Prostate gland (tissue), 2 donors: ENCODE measurements around the gene IRGQ. TPM values are rescaled to one million over a fixed set of nuclear protein-coding genes. Genes with fewer than 3 reads are reported as not detected.

Source experiments
- DNase-seq: peaks from one replicate; pipeline ENCODE4 v3.0.0-alpha.2; 2019; ENCODE audit warnings: low spot score
- H3K27ac ChIP-seq, 2 donors: fragments of 200-600 bp; sonication (generic); 2 replicates each; pipeline ENCODE4 v1.5.1; 2017 to 2019
- H3K27me3 ChIP-seq: fragments of 200-600 bp; sonication (generic); replicated peaks from 2 replicates; pipeline ENCODE4 v1.5.1; 2019; ENCODE audit not compliant: insufficient read depth
- H3K36me3 ChIP-seq, 2 donors: fragments of 200-600 bp; sonication (generic); 1 replicate in 1 of 2; 2 replicates in 1 of 2; pipeline versions ENCODE4 v1.5.1 to v1.8.1; 2017 to 2019
- H3K4me1 ChIP-seq: fragments of 200-600 bp; sonication (generic); replicated peaks from 2 replicates; pipeline ENCODE4 v1.5.1; 2019
- H3K4me3 ChIP-seq, 2 donors: fragments of 200-600 bp; sonication (generic); 2 replicates each; pipeline ENCODE4 v1.5.1; 2017 to 2019
- H3K9me3 ChIP-seq: fragments of 200-600 bp; sonication (generic); 2 replicates; pipeline ENCODE4 v1.5.1; 2017
- CTCF ChIP-seq, 4 experiments: fragments of 200-600 bp in 2 of 4; fragments of 450-650 bp in 2 of 4; sonication (generic) in 2 of 4; IDR thresholded peaks; 1 replicate in 3 of 4; 2 replicates in 1 of 4; pipeline ENCODE4 v1.5.1; 2016 to 2019; ENCODE audit warnings: antibody characterized with exemption in 4 of 4, mild to moderate bottlenecking in 2 of 4, moderate library complexity in 2 of 4
- POLR2A ChIP-seq: fragments of 450-650 bp; IDR thresholded peaks from one replicate; pipeline ENCODE4 v1.6.1; 2016; ENCODE audit warnings: antibody characterized with exemption, mild to moderate bottlenecking
- POLR2AphosphoS5 ChIP-seq: sonication (generic); formaldehyde crosslinking; IDR thresholded peaks from one replicate; pipeline ENCODE4 v1.6.1; 2017; ENCODE audit warnings: antibody characterized with exemption
- WGBS: methylation state at CpG from one replicate; pipeline ENCODE4 v1.1.5; 2018; 5-methylcytosine and 5-hydroxymethylcytosine counted together
- intact Hi-C: fragments of 100-400 bp; cut with DNase I; formaldehyde crosslinking; loops from one replicate; pipeline ENCODE4 v1.14.2; 2022
- total RNA-seq, 2 donors: library from RNA; depleted of rRNA; stranded (reverse); fragments of >200 nt; gene quantifications; one replicate each; pipeline ENCODE4 v1.1.0, GENCODE V29; 2016

IRGQ gene
- total RNA-seq, 2 donors from 2014 or later = 28.3 to 30.4 TPM

- under 1% methylated on average over 64 of the region's 81 CpGs for WGBS
- intact Hi-C loops = no loop called here
- no peaks in the 10 kb centered on the region for H3K27me3 ChIP-seq
Measured at GRCh38 chr19:43619262-43620060, 23.5 kb upstream of the IRGQ start, which contains the start of gene ZNF428. TSS of gene ZNF428 (minus strand) at chr19:43619629. CDS start at chr19:43614304, 5,325 bp downstream.

GRCh38 chr19:43618921-43619261 is 23.0 kb upstream of the IRGQ start:
- no peaks in the 10 kb centered on the region for H3K27me3 ChIP-seq
- no peak for DNase-seq
- peak overlapping the region; percentile 91 for H3K27ac ChIP-seq
- WGBS = 0% methylated on average over 14 of the region's 14 CpGs
- H3K4me1 ChIP-seq = no peaks in the 10 kb centered on the region
- no peaks in the 10 kb centered on the region for H3K9me3 ChIP-seq
- H3K36me3 ChIP-seq = no peaks in the 10 kb centered on the region
- peak overlapping the region; percentile 68 to 73 for H3K4me3 ChIP-seq
- TF ChIP-seq POLR2A = no peak
- no peak for TF ChIP-seq CTCF (IDR thresholded peaks at IDR 0.05)
- TF ChIP-seq POLR2AphosphoS5 = no peak
- intact Hi-C loops = no loop called here

More at GRCh38 chr19:43619262-43620060, 23.5 kb upstream of the IRGQ start, which contains the start of gene ZNF428:
- Histone ChIP-seq H3K4me1 (no peaks in the 10 kb centered on the region), H3K9me3 (no peaks in the 10 kb centered on the region), H3K36me3 (no peaks in the 10 kb centered on the region), H3K27ac (peak within 1 kb of the TSS; percentile 91), H3K4me3 (peak within 1 kb of the TSS; percentile 68 to 73)
- DNase-seq = peak; percentile 83
- TF ChIP-seq CTCF (IDR thresholded peaks at IDR 0.05) (peak in 1 of 4 experiments; percentile 18), POLR2AphosphoS5 (peak; percentile 65), POLR2A (peak; percentile 65)

GRCh38 chr19:43616954-43617353 is 21.0 kb upstream of the IRGQ start:
- Histone ChIP-seq H3K27me3 (no peaks in the 10 kb centered on the region), H3K9me3 (no peaks in the 10 kb centered on the region), H3K4me1 (no peaks in the 10 kb centered on the region), H3K36me3 (no peaks in the 10 kb centered on the region), H3K27ac (no peak overlapping the region), H3K4me3 (no peak overlapping the region)
- intact Hi-C loops = no loop called here
- 90% methylated on average over 6 of the region's 6 CpGs for WGBS
- TF ChIP-seq CTCF (IDR thresholded peaks at IDR 0.05) = no peak
- TF ChIP-seq POLR2A = no peak
- no peak for TF ChIP-seq POLR2AphosphoS5
- no peak for DNase-seq

GRCh38 chr19:43616306-43616705 is 20.4 kb upstream of the IRGQ start:
- 92% methylated on average over 1 of the region's 1 CpG for WGBS
- Histone ChIP-seq H3K27ac (no peak overlapping the region), H3K27me3 (no peaks in the 10 kb centered on the region), H3K36me3 (no peaks in the 10 kb centered on the region), H3K4me3 (no peak overlapping the region), H3K9me3 (no peaks in the 10 kb centered on the region), H3K4me1 (no peaks in the 10 kb centered on the region)
- TF ChIP-seq POLR2AphosphoS5 (no peak), POLR2A (no peak), CTCF (IDR thresholded peaks at IDR 0.05) (no peak)
- intact Hi-C loops = no loop called here
- DNase-seq = no peak

- WGBS = over 99% methylated on average over 12 of the region's 12 CpGs
- Histone ChIP-seq H3K4me1 (no peaks in the 10 kb centered on the region), H3K27ac (no peak overlapping the region), H3K4me3 (no peak overlapping the region), H3K27me3 (no peaks in the 10 kb centered on the region), H3K36me3 (no peaks in the 10 kb centered on the region), H3K9me3 (no peaks in the 10 kb centered on the region)
- DNase-seq = no peak
- TF ChIP-seq POLR2AphosphoS5 (no peak), CTCF (IDR thresholded peaks at IDR 0.05) (no peak), POLR2A (no peak)
- intact Hi-C loops = no loop called here
Measured at GRCh38 chr19:43612374-43612773, 16.4 kb upstream of the IRGQ start.
